DOHH2 (cell line): ENCODE data around the gene TSPAN5.

Experiments used
- H3F3A ChIP-seq: fragments of 200-600 bp; sonication (generic), shearing (Covaris generic); 2 replicates; pipeline ENCODE4 v1.6.0; 2016; ENCODE audit warnings: antibody characterized with exemption, mild to moderate bottlenecking; ENCODE audit not compliant: control insufficient read depth, insufficient read depth
- H3K27ac ChIP-seq: fragments of 200-600 bp; sonication (generic); 2 replicates; pipeline ENCODE4 v1.5.1; 2014; ENCODE audit warnings: low read depth, mild to moderate bottlenecking, low read length, moderate library complexity
- H3K27me3 ChIP-seq: fragments of 200-600 bp; sonication (generic); 2 replicates; pipeline ENCODE4 v1.6.1; 2014; ENCODE audit warnings: mild to moderate bottlenecking, low read length, mixed read lengths; ENCODE audit not compliant: control insufficient read depth
- H3K36me3 ChIP-seq: fragments of 200-600 bp; sonication (generic); 2 replicates; pipeline ENCODE4 v1.6.1; 2014; ENCODE audit warnings: mild to moderate bottlenecking, low read length, moderate library complexity, mixed read lengths; ENCODE audit not compliant: control insufficient read depth
- H3K4me1 ChIP-seq: fragments of 200-600 bp; sonication (generic); 2 replicates; pipeline ENCODE4 v1.6.1; 2014; ENCODE audit warnings: mild to moderate bottlenecking, low read length, mixed read lengths; ENCODE audit not compliant: control insufficient read depth
- H3K4me2 ChIP-seq: fragments of 200-600 bp; sonication (generic); 2 replicates; pipeline ENCODE4 v1.6.0; 2014; ENCODE audit warnings: mild to moderate bottlenecking, low read length, moderate library complexity
- H3K4me3 ChIP-seq: fragments of 200-600 bp; sonication (generic); 2 replicates; pipeline ENCODE4 v1.5.1; 2014; ENCODE audit warnings: mild to moderate bottlenecking, low read length, mixed read lengths
- H3K79me2 ChIP-seq: fragments of 200-600 bp; sonication (generic); 2 replicates; pipeline ENCODE4 v1.6.1; 2014; ENCODE audit warnings: mild to moderate bottlenecking, low read length, mixed read lengths; ENCODE audit not compliant: control insufficient read depth
- H3K9me2 ChIP-seq: fragments of 200-600 bp; sonication (generic); replicated peaks from 2 replicates; pipeline ENCODE4 v1.6.1; 2014; ENCODE audit warnings: mild to moderate bottlenecking, low read length, mixed read lengths; ENCODE audit not compliant: control insufficient read depth
- H3K9me3 ChIP-seq: fragments of 200-600 bp; sonication (generic); 2 replicates; pipeline ENCODE4 v1.6.1; 2014; ENCODE audit warnings: antibody characterized with exemption, low read length, mixed read lengths; ENCODE audit not compliant: control insufficient read depth, insufficient read depth
- H4K20me1 ChIP-seq: fragments of 200-600 bp; sonication (generic); 2 replicates; pipeline ENCODE4 v1.6.0; 2014; ENCODE audit warnings: low read depth, mild to moderate bottlenecking, antibody characterized with exemption, low read length, moderate library complexity; ENCODE audit not compliant: control insufficient read depth, insufficient read depth
- EZH2phosphoT487 ChIP-seq: fragments of 200-600 bp; sonication (generic); IDR thresholded peaks from 2 replicates; pipeline ENCODE4 v1.6.1; 2017; ENCODE audit warnings: borderline replicate concordance, mild to moderate bottlenecking, antibody characterized with exemption, low read length, moderate library complexity, mixed read lengths
- TF ChIP-seq, protein P1 (sequence below): fragments of 200-600 bp; sonication (generic); IDR thresholded peaks from one replicate; pipeline ENCODE4 v1.5.1; 2014; ENCODE audit warnings: antibody characterized with exemption, mild to moderate bottlenecking, low read depth, low read length; ENCODE audit not compliant: poor library complexity, severe bottlenecking

TSPAN5 gene

GRCh38 chr4:98501383-98501782, 157.0 kb downstream of the TSPAN5 start:
- Histone ChIP-seq H3K9me3 (no peaks in the 10 kb centered on the region), H4K20me1 (no peaks in the 10 kb centered on the region), H3K4me2 (no peak overlapping the region), H3K36me3 (no peaks in the 10 kb centered on the region), H3K27ac (no peak overlapping the region), H3K4me1 (no peaks in the 10 kb centered on the region), H3F3A (no peaks in the 10 kb centered on the region), H3K4me3 (no peak overlapping the region), H3K9me2 (no peaks in the 10 kb centered on the region), H3K27me3 (no peaks in the 10 kb centered on the region), H3K79me2 (no peaks in the 10 kb centered on the region)
- TF ChIP-seq, protein P1, sequence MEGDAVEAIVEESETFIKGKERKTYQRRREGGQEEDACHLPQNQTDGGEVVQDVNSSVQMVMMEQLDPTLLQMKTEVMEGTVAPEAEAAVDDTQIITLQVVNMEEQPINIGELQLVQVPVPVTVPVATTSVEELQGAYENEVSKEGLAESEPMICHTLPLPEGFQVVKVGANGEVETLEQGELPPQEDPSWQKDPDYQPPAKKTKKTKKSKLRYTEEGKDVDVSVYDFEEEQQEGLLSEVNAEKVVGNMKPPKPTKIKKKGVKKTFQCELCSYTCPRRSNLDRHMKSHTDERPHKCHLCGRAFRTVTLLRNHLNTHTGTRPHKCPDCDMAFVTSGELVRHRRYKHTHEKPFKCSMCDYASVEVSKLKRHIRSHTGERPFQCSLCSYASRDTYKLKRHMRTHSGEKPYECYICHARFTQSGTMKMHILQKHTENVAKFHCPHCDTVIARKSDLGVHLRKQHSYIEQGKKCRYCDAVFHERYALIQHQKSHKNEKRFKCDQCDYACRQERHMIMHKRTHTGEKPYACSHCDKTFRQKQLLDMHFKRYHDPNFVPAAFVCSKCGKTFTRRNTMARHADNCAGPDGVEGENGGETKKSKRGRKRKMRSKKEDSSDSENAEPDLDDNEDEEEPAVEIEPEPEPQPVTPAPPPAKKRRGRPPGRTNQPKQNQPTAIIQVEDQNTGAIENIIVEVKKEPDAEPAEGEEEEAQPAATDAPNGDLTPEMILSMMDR: no peak
- no peak for TF ChIP-seq EZH2phosphoT487

DNA sequence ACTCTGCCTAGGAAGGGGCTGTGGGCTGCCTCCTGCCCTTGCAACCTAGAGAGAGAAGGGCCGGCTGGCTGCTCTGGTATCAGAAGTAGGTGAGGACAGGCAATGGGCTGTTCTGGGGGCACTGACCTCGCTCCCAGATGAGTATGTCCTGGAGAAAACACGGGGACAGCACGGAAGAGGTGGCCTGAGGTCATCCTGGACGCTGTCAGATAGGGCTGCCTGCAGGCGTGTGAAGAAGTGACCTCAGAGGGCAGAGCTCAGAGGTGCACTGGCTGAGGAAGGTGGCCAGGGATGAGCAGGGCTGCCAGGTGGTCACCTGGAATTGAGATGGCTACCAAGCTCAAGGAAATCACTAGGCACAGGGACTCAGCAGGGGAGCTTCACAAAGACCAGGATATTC, 159.6 kb downstream of the TSPAN5 start:
- Histone ChIP-seq H4K20me1 (no peaks in the 10 kb centered on the region), H3K4me2 (no peak overlapping the region), H3K9me3 (no peaks in the 10 kb centered on the region), H3K79me2 (no peaks in the 10 kb centered on the region), H3K4me1 (no peaks in the 10 kb centered on the region), H3K27me3 (no peaks in the 10 kb centered on the region), H3F3A (no peaks in the 10 kb centered on the region), H3K36me3 (no peaks in the 10 kb centered on the region), H3K27ac (no peak overlapping the region), H3K9me2 (no peaks in the 10 kb centered on the region), H3K4me3 (no peak overlapping the region)
- no peak for TF ChIP-seq EZH2phosphoT487
- TF ChIP-seq, protein P1: no peak

DNA sequence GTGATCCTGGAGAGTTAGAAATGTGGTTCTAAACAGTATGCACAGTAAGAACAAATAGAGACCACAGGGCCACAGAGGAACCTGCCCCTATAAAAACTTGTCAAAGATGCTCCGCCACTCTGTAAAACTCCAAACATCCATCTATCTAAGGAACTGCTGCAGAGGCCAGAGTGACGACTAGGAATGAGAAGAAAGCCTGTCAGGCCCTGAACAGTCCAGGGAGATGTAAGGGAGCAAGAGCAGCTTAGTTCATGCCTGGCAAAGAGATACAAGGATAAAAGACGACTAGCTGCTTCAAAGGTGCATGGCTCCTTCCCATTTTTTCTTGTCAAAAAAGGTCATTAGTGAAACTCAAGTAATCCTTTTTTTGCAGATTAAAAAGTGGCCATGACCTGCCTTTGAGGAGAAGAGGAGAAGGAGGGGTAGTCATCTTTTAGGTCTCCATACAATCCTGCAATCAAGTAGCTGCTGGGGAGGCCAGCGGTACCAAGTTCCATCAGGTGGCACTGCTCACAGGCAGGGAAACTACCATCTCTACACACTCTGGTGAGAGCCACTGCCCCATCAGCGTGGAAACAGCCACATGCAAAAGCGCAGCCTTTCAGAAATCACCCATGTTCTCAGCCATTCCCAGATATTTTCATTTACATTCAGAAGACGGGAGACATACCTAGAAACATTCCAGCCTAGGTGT, 162.1 kb downstream of the TSPAN5 start:
- no peak overlapping the region for H3K4me2 ChIP-seq
- no peaks in the 10 kb centered on the region for H4K20me1 ChIP-seq
- no peak for TF ChIP-seq EZH2phosphoT487
- TF ChIP-seq, protein P1: no peak
- no peak overlapping the region for H3K27ac ChIP-seq
- no peaks in the 10 kb centered on the region for H3K9me3 ChIP-seq
- H3F3A ChIP-seq: no peaks in the 10 kb centered on the region
- H3K79me2 ChIP-seq: no peaks in the 10 kb centered on the region
- no peaks in the 10 kb centered on the region for H3K4me1 ChIP-seq
- H3K4me3 ChIP-seq: no peak overlapping the region
- no peaks in the 10 kb centered on the region for H3K36me3 ChIP-seq
- H3K9me2 ChIP-seq: no peaks in the 10 kb centered on the region
- no peaks in the 10 kb centered on the region for H3K27me3 ChIP-seq
